ENCODE results near the gene ACTG1.

The ACTG1 gene

GRCh38 chr17:81462506-81463125, 50.0 kb downstream of the ACTG1 start:
- no peak for DNase-seq (ENCODE audit: low read depth)

GRCh38 chr17:81461607-81462500, 50.7 kb downstream of the ACTG1 start:
- DNase-seq (ENCODE audit: low read depth) = no peak

- DNase-seq (ENCODE audit: low read depth) = no peak
Measured at GRCh38 chr17:81460856-81461460, 51.6 kb downstream of the ACTG1 start.
